GM18867 (cell line): ENCODE measurements around the gene MYO18A.
"Not testable (repeated sequence)": the region's sequence is repeated elsewhere in the genome, so short reads cannot be mapped to it uniquely, and the experiment has no call there.

Source experiments
- ATAC-seq: cut with Tn5 transposase; IDR thresholded peaks from one replicate; pipeline ENCODE4 v1.9.1; 2021; ENCODE audit warnings: mild to moderate bottlenecking, moderate library complexity; ENCODE audit not compliant: unreplicated experiment

The MYO18A gene

DNA sequence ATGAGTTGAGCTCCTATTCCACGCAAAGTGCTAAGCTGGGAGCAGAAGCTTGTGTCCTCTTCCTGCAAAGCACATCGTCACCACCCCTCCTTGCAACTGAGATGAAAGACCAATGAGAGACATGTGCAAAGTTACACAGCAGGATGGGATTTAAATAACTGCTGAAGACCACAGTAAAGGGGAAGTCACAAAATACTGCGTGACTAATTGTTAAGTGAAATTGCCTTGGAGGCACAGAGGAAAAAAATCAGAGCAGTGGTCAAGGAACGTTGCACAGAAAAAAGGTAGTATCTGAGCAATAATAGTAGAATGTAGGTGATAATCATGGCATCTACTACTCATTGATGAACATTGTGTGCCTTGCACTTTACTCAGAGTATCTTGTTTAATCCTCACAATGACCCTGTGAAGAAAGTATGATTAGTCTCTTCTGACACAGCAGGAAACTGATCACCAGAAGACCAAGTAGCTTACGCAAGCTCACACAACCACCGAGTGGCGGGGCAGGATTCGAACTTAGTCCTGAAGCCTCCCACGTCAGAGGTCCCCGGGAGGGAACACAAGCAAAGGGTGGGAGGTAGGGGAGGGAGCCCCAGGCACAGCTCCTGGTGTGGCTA lies 15.4 kb upstream of the MYO18A start:
- ATAC-seq = no peak

DNA sequence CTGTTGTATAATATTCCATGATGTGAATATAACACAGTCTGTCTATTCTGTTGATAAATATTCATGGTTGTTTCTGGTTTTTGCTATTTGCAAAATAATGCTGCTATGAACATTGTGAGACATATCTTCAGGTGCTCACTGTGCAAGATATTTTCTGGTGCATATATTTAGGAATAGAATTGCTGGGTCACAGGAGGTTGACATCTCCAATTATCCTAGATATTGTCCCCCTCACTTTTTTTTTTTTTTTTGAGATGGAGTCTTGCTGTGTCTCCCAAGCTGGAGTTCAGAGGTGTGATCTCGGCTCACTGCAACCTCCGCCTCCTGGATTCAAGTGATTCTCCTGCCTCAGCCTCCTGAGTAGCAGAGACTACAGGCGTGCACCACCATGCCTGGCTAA lies 14.5 kb upstream of the MYO18A start:
- no peak for ATAC-seq

DNA sequence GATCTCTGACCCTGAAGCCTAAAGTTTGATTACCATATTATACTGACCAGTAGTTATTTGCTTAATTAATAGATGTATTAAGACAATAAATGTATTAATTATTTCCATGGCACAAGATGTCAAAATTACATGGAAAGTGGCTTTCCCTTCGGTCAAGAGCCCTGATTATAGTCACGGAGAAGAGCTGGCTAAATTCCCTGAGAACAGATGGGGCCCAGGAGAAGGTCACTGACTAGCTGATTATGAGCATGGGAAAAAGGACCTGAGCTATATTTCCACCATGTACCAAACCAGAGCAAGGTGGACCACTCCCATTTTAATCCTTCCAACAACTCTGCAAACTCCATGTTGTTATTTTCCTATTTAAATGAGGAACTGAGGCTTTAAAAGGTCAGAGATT lies 12.9 kb upstream of the MYO18A start:
- no peak for ATAC-seq

DNA sequence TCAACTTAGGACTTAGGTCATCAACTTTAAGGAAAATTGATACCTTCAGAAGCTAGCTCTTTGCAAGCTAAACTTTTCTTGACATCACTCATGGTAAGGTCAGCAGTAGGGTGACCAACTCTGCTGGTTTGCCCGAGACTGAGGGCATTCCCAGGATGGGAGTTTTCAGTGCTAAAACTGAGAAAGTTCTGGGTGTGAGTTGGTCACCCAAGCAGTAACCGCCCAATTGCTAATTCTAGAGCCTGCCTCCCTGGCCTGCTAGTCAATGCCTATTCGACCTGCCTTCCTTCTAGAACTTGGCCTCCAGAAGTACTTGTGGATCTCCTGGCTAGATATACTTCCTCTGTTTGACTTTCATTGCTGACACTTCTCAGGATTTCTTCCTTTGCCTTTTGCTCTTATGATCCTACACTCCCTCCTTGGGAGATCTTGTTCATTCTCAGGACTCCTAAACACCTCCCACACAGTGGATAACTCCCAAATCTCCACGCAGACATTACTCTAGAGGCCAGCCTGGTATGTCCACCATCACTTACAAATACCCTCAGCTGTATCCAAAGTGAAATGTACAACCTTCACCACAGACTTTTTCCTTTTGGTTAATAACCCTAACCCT lies 10.5 kb upstream of the MYO18A start:
- no peak for ATAC-seq

DNA sequence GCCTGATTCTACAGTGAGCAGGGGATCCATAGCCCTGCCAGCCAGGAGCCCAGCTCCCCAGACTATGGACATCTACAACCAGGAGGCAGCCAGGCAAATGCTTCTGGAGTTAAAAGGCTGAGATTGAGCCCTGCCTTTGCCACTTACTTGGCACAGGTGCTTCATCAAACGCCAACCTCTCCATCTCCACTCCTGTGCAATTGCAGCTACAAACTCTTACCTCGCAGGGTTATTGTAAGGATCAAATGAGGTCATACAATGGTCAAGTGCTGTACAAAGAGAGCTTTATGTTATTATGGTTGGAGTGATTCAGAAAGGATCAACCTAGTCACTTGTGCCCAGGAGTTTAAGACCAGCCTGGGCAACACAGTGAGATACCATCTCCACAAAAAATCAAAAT lies 9.8 kb upstream of the MYO18A start:
- ATAC-seq = no peak

DNA sequence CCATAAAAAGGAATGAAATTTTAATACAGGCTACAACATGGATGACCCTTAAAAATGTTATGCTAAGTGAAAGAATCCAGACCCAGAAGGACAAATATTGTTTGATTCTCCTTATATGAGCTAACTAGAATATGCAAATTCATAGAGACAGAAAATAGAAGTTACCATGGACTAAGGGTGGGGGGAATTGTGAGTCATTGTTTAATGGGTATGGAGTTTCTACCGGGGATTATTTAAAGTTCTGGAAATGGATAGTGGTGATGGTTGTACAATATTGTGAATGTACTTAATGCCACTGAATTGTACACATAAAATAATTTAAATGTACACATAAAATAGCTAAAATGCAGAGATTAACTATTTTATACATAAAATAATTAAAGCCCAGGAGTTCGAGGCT lies 9.2 kb upstream of the MYO18A start:
- no peak for ATAC-seq

DNA sequence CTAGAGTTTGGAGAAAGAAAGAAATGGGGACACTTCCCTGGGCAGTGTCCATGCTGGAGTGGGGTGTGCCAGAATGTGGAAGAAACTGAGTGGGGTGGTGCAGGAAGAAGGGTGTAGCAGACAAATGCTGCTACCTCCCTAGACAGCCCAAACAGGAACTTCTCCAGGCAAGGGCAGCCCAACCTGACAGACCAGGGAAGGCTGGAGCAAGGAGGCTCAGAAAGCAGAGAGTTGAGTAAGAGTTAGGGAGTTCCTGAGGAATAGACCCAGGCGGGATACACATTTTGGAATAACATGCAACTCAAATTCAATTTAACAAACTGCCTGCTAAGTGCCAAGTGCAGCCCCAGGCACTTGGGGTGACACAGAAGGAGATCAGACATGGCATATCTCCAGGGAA lies 1.0 kb upstream of the MYO18A start:
- ATAC-seq = no peak

DNA sequence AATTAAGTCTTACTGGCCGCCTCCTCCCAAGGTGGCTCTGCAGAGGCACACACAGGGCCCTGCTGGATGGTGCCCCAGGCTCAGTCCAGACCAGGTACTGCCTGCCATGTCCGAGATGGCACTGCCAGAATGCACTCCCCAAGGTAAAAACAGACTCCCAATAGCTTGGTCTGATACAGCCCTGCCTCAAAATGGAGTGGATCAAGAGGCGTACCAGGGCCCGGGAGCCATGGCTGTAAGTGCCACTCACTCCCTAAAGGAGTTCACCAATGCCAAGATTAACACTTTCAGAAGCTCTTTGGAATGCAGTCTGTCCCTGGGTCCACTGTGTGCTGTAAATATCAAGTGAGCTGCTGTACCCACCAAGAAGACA lies 576 bp upstream of the MYO18A start:
- ATAC-seq = peak; percentile 4

DNA sequence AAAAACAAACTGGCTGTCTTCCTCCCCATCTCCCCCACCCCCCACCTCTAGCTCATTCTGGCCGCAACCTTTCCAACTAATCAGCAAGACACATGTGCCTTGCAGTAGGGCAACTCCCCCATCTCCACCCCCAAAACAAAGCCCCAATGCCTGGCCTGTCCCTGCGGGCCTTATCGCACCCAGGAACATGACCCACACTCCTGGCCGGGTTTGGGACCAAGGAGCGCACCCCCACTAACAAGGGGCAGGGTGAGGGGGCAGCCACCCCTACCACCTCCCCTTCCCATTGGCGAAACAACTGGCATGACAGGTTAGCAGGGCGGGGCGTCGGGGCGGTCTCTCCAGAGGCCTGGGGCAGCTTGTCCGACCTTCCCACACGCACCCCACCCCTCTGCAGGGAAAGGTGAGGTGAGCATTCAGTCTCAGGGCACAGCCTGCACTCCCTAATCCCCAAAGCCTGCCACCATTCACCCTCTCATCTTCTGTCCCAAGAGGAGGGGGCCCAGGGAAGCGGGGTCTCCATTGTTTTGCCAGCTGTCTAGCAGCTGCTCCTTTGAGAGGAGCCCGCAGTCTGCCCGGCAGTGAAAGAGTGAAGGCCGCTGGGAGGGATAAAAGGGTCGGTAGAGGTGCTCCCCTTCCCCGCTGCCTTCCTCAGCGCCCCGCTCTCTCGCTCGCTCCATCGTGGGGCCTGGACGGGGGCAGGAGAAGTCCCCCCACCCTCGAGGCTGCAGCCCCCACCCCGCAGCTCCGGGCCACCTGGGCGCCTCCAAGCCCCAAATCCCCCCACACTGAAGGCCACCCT lies 765 bp downstream of the MYO18A start:
- no peak for ATAC-seq

DNA sequence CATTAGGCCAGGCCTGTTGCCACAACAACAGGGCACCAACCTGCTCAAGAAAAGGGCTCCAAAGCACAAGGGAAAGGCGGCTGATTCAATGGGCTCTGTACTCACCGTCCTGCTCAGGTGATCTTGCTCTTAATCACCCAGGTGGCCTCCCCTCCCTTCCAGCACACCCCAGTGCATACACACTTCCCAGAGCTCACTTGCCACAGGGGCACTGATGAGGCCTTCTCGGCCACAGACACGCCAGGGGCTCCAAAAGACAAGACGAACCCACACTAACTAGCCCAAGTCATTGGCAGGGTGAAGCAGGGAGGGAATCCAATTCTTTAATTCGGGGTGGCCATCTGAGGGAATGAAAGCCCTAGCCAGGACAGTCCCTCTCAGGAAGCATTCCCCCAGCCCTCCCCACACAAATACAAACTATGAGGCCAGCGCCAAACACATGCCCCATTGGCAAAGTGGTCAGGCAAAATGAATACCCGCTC lies 1.4 kb downstream of the MYO18A start:
- ATAC-seq = no peak

DNA sequence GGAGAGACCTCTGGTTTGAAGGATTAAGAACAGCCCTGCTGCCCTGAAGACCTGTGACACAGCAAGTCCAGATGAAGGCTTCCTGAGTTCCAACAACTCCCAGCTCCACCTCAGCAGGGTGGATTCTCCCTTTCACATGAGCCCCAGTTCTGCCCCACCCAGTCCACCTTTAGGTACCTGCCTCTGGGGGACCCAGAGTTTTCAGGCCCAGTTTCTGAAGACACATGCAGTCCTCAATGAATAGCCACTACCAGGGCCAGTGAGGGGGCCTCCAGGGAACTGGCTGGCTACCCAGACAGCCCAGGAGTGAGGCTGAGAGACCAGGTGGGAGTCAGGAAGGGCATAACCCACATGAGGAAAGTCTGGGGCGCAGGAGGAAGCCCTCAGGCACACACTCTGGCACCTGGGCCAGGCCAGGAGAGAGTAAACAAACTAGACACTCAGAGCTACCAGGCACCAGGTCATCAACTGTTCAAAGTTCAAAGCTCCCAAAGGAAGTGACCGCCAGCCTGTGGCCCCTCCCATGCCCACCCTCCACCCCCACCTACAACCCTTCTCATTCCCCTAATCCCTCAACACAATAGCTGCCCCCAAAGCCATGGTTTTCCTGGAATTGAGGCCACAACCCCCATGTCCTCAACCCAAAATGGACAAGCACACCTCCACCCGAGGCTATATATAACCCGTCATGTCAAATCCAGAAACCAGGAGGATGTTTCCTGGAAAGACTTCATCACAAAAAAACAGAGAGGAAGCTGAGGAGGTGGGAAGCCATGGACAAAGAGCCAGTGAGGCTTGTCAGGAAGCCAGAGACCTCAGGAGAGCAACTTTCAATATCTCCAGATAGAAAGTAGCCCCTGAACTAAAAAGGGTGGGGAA lies 2.1 kb downstream of the MYO18A start:
- ATAC-seq = no peak

DNA sequence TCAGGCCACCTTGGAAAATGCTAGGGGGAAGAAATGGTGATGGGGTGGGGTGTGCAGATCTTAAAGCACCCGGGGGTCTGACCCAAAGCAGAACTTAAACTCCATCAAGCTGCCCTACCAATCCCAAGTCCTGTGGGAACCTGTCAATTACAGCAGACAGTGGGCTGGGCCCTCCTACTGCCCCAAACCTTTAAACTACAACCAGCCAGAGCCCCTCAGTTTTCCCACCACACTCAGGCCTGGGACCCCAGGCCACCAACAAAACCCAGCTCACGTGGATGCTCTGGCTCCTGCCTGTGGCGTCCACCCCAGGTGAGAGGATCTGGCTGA lies 2.7 kb downstream of the MYO18A start:
- no peak for ATAC-seq

DNA sequence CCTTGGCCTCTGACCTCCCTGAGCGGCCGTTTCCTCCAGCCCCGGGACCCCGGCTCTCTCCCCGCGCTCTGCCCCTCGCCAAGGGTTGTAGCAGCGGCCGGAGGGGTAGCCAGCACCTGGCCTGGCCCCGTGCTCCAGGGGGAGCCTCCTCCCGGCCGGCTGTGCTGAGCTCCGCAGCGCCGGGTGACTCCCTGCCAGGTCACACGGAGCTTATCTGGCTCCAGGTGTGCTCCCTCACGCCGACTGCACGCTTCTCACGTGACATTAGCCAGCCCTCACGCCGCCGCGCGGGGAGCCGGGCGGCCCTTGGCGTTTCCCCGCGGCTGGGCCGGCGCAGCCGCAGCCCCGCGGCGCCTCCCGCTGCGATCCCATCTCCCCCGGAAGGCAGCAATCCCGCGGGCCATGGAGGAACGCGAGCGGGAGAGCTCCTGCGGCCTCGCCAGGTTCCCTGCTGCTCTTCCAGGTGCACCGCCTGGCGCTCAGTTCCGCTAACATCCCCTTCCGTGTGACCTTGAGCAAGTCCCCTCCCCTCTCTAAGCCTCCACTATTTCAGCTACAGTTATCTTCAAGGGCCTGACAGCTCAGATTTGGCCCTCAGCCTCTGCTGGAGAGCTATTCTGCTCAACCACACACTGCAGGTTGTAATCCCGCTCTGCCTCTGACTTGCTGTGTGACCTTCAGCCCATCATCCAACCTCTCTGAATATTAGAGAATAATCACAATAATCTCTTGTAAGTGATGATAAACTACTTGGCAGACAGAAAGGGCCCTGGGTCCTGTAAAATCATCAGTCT lies 3.4 kb downstream of the MYO18A start:
- peak; percentile 56 for ATAC-seq

DNA sequence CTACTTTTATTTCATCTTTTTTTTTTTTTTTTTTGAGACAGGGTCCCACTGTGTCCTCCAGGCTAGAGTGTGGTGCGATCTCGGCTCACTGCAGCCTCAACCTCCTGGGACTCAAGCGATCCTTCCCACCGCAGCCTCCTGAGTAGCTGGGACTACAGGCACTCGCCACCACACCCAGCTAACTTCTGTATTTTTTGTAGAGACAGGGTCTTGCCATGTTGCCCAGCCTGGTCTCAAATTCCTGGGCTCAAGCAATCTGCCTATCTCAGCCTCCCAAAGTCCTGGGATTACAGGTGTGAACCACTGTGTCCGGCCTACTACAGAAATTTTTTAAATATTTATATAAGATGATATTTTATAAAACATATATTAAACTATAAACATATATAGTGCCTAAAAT lies 4.8 kb downstream of the MYO18A start:
- ATAC-seq = no peak

DNA sequence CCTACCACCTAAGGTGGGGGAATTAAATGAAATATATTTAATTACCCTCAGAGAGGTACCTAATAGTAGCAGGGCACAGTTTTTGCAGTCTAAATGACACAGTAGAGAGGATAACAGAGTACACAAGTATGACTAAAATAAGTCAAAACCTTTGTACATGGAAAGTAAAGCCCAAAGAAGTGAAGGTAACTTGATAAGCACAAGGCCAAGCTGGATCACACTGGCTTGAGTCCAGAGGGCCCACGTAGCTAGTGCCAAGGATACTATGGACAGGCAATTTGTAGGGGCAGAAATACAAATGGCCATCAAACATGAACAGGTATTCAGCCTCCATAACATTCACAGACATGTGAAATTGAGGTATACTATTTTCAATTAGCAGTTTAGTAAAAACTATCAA lies 7.6 kb downstream of the MYO18A start:
- ATAC-seq = no peak

DNA sequence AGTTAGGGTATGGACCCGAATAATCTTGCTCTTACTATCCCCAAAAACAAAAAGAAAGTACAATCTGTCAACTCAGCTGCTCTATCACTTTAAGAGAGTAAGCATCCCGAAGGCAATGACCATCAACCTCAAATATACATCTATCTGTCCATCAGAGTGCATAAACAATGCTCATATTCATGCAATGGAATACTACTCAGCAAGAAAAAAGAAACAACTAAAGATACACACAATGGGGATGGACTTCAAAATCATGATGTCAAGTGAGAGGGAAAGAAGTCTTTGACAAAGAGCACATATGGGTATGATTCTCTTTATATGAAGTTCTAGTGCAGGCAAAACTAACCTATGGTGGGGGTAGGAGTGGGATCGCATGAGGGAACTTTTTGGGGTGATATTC lies 9.5 kb downstream of the MYO18A start:
- ATAC-seq = no peak

DNA sequence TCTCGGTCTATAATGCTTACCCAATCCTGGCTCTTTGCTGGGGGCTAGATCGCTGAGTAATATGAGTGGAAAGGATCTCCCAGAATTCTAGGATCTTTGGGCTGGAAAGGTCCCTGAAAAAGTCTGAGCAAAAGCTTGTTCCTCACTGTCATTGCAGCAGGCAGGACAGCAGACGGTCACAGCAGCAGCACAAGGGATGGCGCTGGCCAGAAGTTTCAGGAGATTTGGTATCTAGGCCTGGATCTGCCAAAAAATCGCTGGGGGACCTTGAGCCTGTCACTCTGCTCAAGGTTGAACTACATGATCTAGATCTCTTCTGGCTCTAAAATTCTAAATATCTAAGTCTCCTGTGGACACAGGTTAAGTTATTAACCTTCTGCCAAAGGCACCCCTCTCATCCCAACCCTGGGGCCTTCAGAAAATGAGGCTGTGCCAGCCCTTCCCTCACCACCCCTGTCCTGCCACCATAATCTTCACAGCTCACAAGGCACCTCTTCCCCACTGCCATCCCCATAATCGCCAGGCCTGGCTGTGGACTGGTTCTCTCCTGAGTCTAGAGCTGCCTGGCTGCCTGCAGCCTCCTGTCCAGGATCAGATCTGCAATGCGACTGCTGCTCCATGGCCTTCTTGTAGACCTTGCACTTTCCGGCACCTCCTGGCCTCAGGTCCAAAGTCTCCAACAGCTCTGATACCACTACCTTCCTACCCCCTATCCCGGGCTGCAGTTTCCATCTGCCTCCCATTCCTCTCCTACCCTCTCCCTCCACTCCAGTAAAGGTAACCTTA lies 10.2 kb downstream of the MYO18A start:
- no peak for ATAC-seq

DNA sequence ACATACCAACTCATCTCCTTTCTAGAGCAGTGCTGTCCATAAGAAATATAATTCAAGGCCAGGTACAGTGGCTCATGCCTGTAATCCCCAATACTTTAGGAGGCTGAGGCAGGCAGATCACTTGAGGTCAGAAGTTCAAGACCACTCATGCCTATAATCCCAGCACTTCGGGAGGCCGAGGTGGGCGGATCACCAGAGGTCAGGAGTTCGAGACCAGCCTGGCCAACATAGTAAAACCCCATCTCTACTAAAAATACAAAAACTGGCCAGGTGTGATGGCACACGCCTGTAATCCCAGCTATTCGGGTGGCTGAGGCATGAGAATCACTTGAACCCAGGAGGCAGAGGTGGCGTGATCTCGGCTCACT lies 11.5 kb downstream of the MYO18A start:
- ATAC-seq = not testable (repeated sequence)

DNA sequence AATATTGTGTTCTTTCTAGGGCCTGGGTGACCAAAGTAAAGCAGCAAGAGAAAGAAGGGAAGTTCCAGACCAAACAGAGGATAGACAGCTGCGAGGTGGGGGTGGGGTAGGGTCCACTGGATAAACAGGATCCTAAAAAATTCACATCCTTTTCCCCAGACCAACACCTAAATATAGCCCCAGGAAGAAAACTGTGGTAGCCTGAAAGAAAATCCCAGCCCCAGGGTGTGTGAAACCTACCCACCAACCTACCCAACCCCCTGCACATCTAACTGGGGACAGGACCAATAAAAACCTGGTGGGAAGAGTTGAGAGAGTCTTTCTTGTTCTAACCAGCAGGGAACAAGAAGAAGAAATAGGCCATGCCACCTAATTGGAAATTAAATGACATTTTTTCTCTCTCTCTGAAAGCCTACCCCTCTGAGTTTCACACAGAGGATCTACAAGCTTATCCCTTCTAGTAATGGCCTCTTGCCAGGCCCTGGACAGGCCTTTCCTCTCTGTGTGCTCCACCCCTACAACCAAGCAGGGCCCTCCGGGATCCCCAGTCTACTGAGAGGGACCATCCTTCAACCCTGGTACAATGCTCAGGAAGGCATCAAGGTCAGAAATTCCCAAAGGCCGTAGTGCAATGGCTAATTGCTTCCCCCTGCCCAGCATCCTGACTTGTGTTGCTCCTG lies 12.0 kb downstream of the MYO18A start:
- no peak for ATAC-seq
